GM19035 (cell line): ENCODE measurements around the gene WRAP73.
A peak's percentile ranks its signal among the peaks of the same experiment; 100 is the strongest.

Source experiments
- ATAC-seq: cut with Tn5 transposase; IDR thresholded peaks from one replicate; pipeline ENCODE4 v1.9.1; 2021; ENCODE audit not compliant: unreplicated experiment

WRAP73 gene

GRCh38 chr1:3669421-3669821 lies 19.5 kb upstream of the WRAP73 start:
- ATAC-seq, result no peak

GRCh38 chr1:3668585-3669300 lies 18.8 kb upstream of the WRAP73 start:
- no peak for ATAC-seq

- no peak for ATAC-seq
Observed at GRCh38 chr1:3668148-3668547, 18.2 kb upstream of the WRAP73 start.

DNA sequence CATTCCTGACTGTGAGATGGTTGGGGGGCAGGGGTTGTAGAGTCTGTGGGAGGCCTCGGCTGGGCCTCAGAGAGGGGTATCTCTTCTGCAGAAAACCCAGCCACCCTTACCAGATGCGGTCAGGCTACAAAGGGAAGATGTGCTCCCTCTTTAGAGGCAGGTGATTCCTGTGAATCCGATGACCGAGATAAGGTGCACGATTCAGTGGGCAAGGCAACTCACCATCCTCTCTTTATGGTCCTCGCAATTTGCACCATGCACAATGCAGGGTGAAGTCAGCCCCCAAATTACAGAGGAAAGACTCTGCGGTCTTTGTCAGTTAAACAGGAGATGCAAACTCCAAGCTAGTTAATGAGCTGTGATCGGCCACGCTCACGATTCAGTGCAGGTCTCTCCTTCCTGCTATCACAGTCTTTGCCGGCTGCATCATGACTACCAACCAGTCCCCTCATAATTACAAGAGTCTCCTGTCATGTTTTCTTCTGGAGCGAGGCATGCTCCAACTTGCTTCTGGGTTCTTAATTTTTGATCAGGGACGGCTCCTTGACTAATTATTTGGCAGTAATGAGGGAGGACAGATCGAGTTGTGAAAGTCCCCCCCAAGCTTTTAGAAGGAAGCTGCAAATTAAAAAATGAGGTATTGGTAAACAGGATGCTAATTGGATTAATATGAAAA lies 14.9 kb upstream of the WRAP73 start:
- ATAC-seq, result no peak

DNA sequence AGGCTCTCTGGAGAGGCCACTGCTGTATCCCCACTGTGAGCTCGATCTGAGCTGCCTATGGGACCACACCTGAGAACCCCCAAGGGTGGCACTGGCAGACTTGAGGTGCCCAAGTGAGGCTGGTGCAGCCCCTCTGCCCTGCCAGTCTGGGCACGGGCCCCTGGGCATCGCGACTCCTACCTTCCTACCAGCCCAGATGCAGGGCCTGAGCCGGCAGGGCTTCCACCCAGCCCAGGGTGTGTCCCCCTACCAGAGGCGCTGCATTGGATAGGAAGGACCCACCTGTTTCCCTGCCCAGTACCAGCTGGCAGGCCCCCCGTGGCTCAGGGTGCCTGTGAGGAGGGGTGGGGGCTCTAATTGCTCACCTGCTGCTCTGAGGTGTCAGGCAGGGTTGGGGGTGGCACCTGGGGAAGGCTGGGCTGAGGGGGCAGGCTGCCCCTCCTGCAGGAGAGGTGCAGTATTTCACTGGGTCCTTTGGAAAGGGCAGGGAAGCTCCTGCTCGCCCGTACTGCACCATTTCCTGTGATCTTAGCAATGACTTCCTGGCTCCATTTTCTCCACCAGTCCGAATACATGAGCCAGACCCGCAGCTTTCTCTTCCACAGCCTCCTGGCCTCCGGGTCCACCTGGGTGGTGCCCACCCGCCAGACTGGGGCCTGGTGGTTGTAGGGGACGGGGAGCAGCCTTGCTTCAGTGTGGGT lies 14.2 kb upstream of the WRAP73 start:
- no peak for ATAC-seq

- no peak for ATAC-seq
Observed at GRCh38 chr1:3662080-3662671, 12.3 kb upstream of the WRAP73 start.

DNA sequence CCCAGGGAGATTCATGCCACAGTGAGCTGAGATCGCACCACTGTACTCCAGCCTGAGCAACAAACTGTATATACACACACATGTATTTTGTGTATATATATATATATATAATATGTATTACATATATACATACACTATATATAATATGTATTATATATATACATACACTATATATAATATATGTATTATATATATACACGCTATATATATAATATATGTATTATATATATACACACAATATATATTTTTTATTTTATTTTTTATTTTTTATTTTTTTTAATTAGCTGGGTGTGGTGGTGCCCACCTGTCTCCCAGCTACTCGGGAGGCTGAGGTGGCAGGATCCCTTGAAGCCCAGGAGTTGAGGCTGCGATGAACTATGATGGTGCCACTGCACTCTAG lies 11.7 kb upstream of the WRAP73 start:
- no peak for ATAC-seq

- ATAC-seq, result no peak
Observed at GRCh38 chr1:3660704-3661103, 10.8 kb upstream of the WRAP73 start.

DNA sequence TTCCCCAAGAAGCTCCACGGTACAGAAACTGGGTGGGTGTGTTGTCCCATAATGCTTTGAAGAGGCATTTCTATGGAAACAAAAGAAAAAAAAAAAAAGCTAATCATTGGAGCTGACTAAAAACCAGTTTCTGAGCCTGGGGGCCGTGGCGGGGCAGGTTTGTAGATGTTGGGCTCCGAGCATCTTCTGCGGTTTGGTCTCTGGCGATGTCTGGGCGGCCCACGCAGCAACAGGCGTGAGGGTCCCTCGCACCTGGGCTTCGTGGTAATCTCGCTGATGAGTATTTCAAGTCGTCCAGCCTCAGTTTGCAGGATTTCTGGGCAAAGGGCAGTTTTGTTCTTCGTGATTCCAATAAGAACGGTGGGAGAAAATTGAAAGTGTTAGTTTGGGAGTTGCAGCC lies 9.2 kb upstream of the WRAP73 start:
- ATAC-seq, result no peak

DNA sequence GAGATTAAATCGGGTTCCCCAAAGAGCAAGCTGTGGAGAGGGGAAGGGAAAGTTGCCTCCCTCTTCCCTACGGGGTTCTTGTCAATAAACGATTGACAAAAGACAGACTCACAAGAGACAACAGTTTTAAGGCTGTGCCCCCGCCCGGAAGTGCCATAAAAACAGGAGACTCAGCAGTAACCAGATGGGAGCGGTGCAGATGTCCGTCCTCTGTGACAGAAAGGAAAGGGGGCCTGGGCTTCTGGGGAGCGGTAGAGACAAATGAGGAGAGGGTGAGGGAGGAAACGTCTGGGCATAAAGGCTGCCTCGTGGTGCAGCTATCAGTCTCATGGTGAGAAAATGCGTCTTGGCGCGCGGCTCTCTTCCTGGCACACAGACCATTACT lies 8.3 kb upstream of the WRAP73 start:
- ATAC-seq, result no peak

- no peak for ATAC-seq
Observed at GRCh38 chr1:3657578-3658230, 7.8 kb upstream of the WRAP73 start.

- no peak for ATAC-seq
Observed at GRCh38 chr1:3657096-3657475, 7.2 kb upstream of the WRAP73 start.

GRCh38 chr1:3656450-3657095 lies 6.7 kb upstream of the WRAP73 start:
- peak; percentile 55 for ATAC-seq

GRCh38 chr1:3654549-3655281 lies 4.8 kb upstream of the WRAP73 start:
- ATAC-seq, result no peak

GRCh38 chr1:3653286-3653618 lies 3.3 kb upstream of the WRAP73 start:
- ATAC-seq, result no peak

DNA sequence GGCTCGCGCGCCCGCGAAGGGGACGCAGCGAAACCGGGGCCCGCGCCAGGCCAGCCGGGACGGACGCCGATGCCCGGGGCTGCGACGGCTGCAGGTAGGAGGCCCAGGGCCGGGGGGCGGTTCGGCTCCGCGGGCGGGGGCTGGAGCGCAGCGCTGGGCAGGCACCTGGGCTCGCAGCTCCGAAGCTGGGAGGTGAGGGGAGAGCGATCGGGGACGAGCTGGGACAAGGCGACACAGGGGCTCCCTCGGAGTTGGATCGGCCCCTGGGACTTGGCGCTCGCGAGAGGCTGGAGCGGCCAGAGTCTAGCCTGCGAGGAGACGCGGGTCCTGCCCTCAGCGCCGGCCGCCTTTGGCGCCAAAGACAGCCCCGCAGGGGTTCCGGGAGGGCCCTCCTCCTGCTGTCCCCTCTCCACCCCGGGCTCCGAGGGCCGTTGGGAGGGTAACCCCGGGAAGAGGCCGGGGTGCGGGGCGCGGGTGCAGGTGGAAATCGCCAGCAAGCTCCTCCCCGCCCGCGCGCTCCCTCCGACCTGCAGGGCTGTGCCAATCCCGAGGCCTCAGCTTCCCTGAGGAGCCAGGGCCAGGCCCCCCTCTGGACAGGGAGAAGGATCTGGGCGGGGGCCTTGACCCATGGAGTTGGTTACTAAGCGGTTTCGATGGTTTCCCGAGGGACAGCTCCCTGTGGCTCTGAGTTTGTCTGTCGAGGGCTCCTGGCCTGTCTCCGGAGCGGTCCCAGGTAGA lies 2.8 kb upstream of the WRAP73 start:
- peak; percentile 2 for ATAC-seq

- ATAC-seq, result peak; percentile 31
Observed at GRCh38 chr1:3651930-3652547, 2.1 kb upstream of the WRAP73 start, which contains the start of gene TP73. TP73 (plus strand) TSS chr1:3652516; CDS start chr1:3682366, 29,850 bp downstream.

DNA sequence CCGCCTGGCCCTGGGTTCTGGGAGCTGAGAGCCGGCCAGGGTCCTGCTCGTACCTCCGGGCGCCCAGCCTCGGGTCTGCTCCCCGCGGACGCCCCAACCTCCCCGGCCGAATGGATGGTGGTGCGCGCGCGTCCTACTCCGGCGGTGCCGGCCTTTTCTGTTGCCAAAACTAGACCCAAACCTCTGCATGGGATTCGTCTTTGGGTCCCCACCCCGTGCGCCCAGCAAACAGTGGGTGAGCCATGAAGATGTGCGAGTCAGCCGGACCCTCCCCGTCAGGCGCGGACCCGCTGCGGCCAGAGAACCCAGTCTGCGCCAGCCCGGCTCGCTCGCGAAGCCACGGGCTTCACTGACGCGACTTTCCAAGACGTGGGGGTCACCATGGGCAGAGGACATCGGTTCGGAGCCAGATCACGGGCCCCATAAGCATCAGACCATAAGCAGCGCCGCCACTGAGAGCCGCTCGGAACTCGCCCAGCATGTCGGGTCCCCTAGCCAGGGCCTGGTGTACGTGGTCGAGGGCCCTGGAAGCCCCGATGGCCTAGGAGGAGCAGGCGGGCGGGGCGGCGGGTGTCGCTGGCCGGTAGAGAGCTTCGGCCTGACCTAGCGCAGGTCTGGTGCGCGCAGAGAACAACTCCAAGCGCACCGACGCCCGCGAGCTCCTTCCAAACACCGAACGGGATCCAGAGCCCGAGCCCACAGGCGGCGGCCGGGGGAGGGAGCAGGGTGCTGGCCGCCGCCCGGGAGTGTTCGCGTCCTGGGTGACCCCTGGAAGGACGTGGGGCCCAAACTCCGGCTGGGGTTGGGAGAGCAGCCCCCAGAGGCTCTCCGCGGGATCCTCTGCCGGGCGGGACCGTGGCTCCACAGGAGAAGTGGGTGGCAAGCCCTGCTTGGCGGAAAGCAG lies 1.4 kb upstream of the WRAP73 start:
- no peak for ATAC-seq
